ENCODE results near the gene TCTN2.

DNA sequence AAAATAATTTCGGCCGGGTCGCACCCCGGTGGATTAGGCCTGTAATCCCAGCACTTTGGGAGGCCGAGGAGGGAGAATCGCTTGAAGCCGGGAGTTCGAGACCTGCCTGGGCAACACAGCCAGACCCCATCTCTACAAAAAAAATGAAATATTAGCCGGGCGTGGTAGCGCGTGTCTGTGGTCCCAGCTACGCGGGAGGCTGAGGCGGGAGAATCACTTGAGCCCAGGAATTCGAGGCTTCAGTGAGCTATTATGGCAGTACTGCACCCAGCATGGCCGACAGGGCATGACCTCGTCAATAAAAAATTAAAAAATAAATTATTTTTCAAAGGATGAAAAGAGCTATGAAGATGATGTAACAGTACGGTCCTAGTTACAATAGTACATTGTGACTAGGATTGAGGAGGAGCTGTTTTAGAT, 36.8 kb upstream of the TCTN2 start:
- no peak for TF ChIP-seq EZH2 (IDR thresholded peaks at IDR 0.05; ENCODE audit: insufficient read depth, low read length)
- TF ChIP-seq, protein P1, sequence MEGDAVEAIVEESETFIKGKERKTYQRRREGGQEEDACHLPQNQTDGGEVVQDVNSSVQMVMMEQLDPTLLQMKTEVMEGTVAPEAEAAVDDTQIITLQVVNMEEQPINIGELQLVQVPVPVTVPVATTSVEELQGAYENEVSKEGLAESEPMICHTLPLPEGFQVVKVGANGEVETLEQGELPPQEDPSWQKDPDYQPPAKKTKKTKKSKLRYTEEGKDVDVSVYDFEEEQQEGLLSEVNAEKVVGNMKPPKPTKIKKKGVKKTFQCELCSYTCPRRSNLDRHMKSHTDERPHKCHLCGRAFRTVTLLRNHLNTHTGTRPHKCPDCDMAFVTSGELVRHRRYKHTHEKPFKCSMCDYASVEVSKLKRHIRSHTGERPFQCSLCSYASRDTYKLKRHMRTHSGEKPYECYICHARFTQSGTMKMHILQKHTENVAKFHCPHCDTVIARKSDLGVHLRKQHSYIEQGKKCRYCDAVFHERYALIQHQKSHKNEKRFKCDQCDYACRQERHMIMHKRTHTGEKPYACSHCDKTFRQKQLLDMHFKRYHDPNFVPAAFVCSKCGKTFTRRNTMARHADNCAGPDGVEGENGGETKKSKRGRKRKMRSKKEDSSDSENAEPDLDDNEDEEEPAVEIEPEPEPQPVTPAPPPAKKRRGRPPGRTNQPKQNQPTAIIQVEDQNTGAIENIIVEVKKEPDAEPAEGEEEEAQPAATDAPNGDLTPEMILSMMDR (IDR thresholded peaks at IDR 0.05; ENCODE audit: insufficient read depth, low read depth, low read length): no peak

Measured in astrocyte (in vitro differentiated cells and primary cell).